Measurements from ENCODE around the gene WEE2.
A peak's percentile ranks its signal among the peaks of the same experiment; 100 is the strongest.

Gene WEE2

GRCh38 chr7:141691961-141692360, 16.2 kb upstream of the WEE2 start:
- no peak for DNase-seq

GRCh38 chr7:141693082-141693481, 15.1 kb upstream of the WEE2 start:
- DNase-seq = no peak

GRCh38 chr7:141695803-141696289, 12.3 kb upstream of the WEE2 start:
- no peak for DNase-seq

- DNase-seq = no peak
Observed at GRCh38 chr7:141696348-141696747, 11.8 kb upstream of the WEE2 start.

- DNase-seq = no peak
Observed at GRCh38 chr7:141697211-141697871, 10.8 kb upstream of the WEE2 start.

- no peak for DNase-seq
Observed at GRCh38 chr7:141698247-141699015, 9.7 kb upstream of the WEE2 start.

- DNase-seq = no peak
Observed at GRCh38 chr7:141699860-141700259, 8.3 kb upstream of the WEE2 start.

- no peak for DNase-seq
Observed at GRCh38 chr7:141700296-141700847, 7.8 kb upstream of the WEE2 start.

GRCh38 chr7:141700848-141701371, 7.2 kb upstream of the WEE2 start:
- DNase-seq = no peak

- peak; percentile 21 for DNase-seq
Observed at GRCh38 chr7:141701489-141702046, 6.6 kb upstream of the WEE2 start.

- peak; percentile 31 for DNase-seq
Observed at GRCh38 chr7:141702047-141702567, 6.0 kb upstream of the WEE2 start, which contains the start of gene DENND11. Gene DENND11 (minus strand): TSS chr7:141702166. CDS start chr7:141702153, 13 bp downstream.

- DNase-seq = no peak
Observed at GRCh38 chr7:141702892-141703291, 5.3 kb upstream of the WEE2 start.

GRCh38 chr7:141704112-141704511, 4.0 kb upstream of the WEE2 start:
- no peak for DNase-seq

GRCh38 chr7:141704741-141705140, 3.4 kb upstream of the WEE2 start:
- no peak for DNase-seq

- no peak for DNase-seq
Observed at GRCh38 chr7:141706239-141707064, 1.7 kb upstream of the WEE2 start.

GRCh38 chr7:141709318-141709717, 1.2 kb downstream of the WEE2 start:
- DNase-seq = no peak

- DNase-seq = no peak
Observed at GRCh38 chr7:141709749-141710148, 1.6 kb downstream of the WEE2 start.

GRCh38 chr7:141710301-141710700, 2.1 kb downstream of the WEE2 start:
- DNase-seq = no peak

- DNase-seq = no peak
Observed at GRCh38 chr7:141712603-141713255, 4.6 kb downstream of the WEE2 start.

- no peak for DNase-seq
Observed at GRCh38 chr7:141713890-141714289, 5.7 kb downstream of the WEE2 start.

GRCh38 chr7:141714571-141714970, 6.4 kb downstream of the WEE2 start:
- no peak for DNase-seq

- no peak for DNase-seq
Observed at GRCh38 chr7:141715018-141715417, 6.9 kb downstream of the WEE2 start.
